ENCODE data around the gene ACAP1. TPM values are rescaled to one million over a fixed set of nuclear protein-coding genes. Genes with fewer than 3 reads are reported as not detected.

Gene ACAP1
- total and polyA plus RNA-seq, 9 of the 15 experiments (the other 6 are each of a cell fraction or from before 2014, with no cell fraction given) = 0.15 to 8.5 (median 2.4) TPM

- Histone ChIP-seq H3K79me2 (ENCODE audit: control insufficient read depth, insufficient read depth, low read length) (no peaks in the 10 kb centered on the region; the same call in 2 of the 3 replicates), H4K20me1 (replicated peaks; ENCODE audit: control insufficient read depth, insufficient read depth, low read length) (no peaks in the 10 kb centered on the region), H3K4me3 (no peak overlapping the region), H2AFZ (ENCODE audit: low read depth, low read length) (no peak overlapping the region), H3K9ac (ENCODE audit: insufficient read depth in 1 of 2, low read depth in 2 of 2, low read length in 2 of 2) (no peak overlapping the region), H3K4me2 (ENCODE audit: insufficient read depth, low read length) (no peak overlapping the region), H3K27ac (ENCODE audit: extremely low read depth, low read depth, low read length) (no peak overlapping the region), H3K36me3 (ENCODE audit: control insufficient read depth, insufficient read depth, low read length) (no peaks in the 10 kb centered on the region), H3K9me3 (replicated peaks; ENCODE audit: control insufficient read depth, insufficient read depth, low read depth, low read length) (no peaks in the 10 kb centered on the region), H3K4me1 (replicated peaks in 1 of 2; ENCODE audit: control insufficient read depth in 2 of 2, insufficient read depth in 2 of 2, low read length in 2 of 2) (peaks cover 0 to 25% of the 10 kb centered on the region in 2 experiments; a peak in 3 of 5 replicates), H3K9me1 (ENCODE audit: control insufficient read depth, insufficient read depth, low read length) (no peaks in the 10 kb centered on the region), H3K27me3 (ENCODE audit: control insufficient read depth in 2 of 2, insufficient read depth in 2 of 2, low read length in 2 of 2) (no peaks in the 10 kb centered on the region)
- no TSS peak for BruUV-seq (replicated peaks)
- WGBS (ENCODE audit: insufficient coverage, low coverage, missing lambda C conversion rate) = 15% methylated on average over 2 of the region's 2 CpGs
- DNase-seq (ENCODE audit: extremely low read depth in 1 of 4, low spot score in 3 of 4) (no peak), FAIRE-seq (no peak), ATAC-seq (no peak)
- in situ Hi-C loops (cut with MboI) = loop anchor here (10.0 kb wide), 1 partner anchor 197 kb away; the partner anchor contains the start of gene TNFSF13
- POLR2A ChIA-PET = interaction anchor here (1.1 to 1.6 kb wide), 2 partner anchors 13 to 128 kb away, joined by 3 to 7 read pairs; no protein-coding TSS in a partner anchor
- intact Hi-C loops (cut with micrococcal nuclease) = loop anchor here (5.0 kb wide), 2 partner anchors 145 to 205 kb away; partner anchors contain the start of gene SENP3
- CTCF ChIA-PET (ENCODE audit: low intra/inter-chr PET ratio) = no interaction called here
- TF ChIP-seq CBFA2T3 (IDR thresholded peaks at IDR 0.05) (no peak), FOXK2 (conservative IDR thresholded peaks at IDR 0.05 in 1 of 2, IDR thresholded peaks at IDR 0.05 in 1 of 2; ENCODE audit: low read depth in 2 of 2) (no peak), POLR2H (tag; IDR thresholded peaks at IDR 0.05; ENCODE audit: low read depth) (no peak)
These were observed 21.1 kb downstream of the ACAP1 start for GRCh38 chr17:7357381-7357780.

- H3K9ac ChIP-seq (ENCODE audit: insufficient read depth in 1 of 2, low read depth in 2 of 2, low read length in 2 of 2) = no peak overlapping the region
- BruUV-seq (replicated peaks) = no TSS peak
- intact Hi-C loops (cut with micrococcal nuclease) = no loop called here
- no peaks in the 10 kb centered on the region for H3K9me3 ChIP-seq (replicated peaks; ENCODE audit: control insufficient read depth, insufficient read depth, low read depth, low read length)
- ChIA-PET POLR2A (interaction anchor here (0.7 to 1.2 kb wide), 2 partner anchors 18 to 90 kb away, joined by 4 read pairs; no protein-coding TSS in a partner anchor), CTCF (ENCODE audit: low intra/inter-chr PET ratio) (no interaction called here)
- no peak overlapping the region for H3K4me3 ChIP-seq
- H3K27ac ChIP-seq (ENCODE audit: extremely low read depth, low read depth, low read length) = no peak overlapping the region
- H4K20me1 ChIP-seq (replicated peaks; ENCODE audit: control insufficient read depth, insufficient read depth, low read length) = no peaks in the 10 kb centered on the region
- H3K79me2 ChIP-seq (ENCODE audit: control insufficient read depth, insufficient read depth, low read length) = no peaks in the 10 kb centered on the region
- in situ Hi-C loops (cut with MboI) = no loop called here
- H3K36me3 ChIP-seq (ENCODE audit: control insufficient read depth, insufficient read depth, low read length) = no peaks in the 10 kb centered on the region
- ATAC-seq (no peak), FAIRE-seq (no peak), DNase-seq (ENCODE audit: extremely low read depth in 1 of 4, low spot score in 3 of 4) (no peak)
- WGBS (ENCODE audit: insufficient coverage, low coverage, missing lambda C conversion rate) = 0% methylated on average over 3 of the region's 3 CpGs
- no peaks in the 10 kb centered on the region for H3K27me3 ChIP-seq (ENCODE audit: control insufficient read depth in 2 of 2, insufficient read depth in 2 of 2, low read length in 2 of 2)
- H3K4me1 ChIP-seq (replicated peaks in 1 of 2; ENCODE audit: control insufficient read depth in 2 of 2, insufficient read depth in 2 of 2, low read length in 2 of 2) = no peaks in the 10 kb centered on the region; a peak in 1 of 5 replicates
- no peaks in the 10 kb centered on the region for H3K9me1 ChIP-seq (ENCODE audit: control insufficient read depth, insufficient read depth, low read length)
- no peak overlapping the region for H3K4me2 ChIP-seq (ENCODE audit: insufficient read depth, low read length)
- H2AFZ ChIP-seq (ENCODE audit: low read depth, low read length) = no peak overlapping the region
- TF ChIP-seq ARHGAP35 (IDR thresholded peaks at IDR 0.05; ENCODE audit: partially characterized antibody) = no peak
- no peak for TF ChIP-seq CAMTA2 (CRISPR knock-in tag; conservative IDR thresholded peaks at IDR 0.05)
- no peak for TF ChIP-seq CREB3 (tag; conservative IDR thresholded peaks at IDR 0.05; ENCODE audit: low read depth)
- no peak for TF ChIP-seq NFIX (CRISPR knock-in tag; IDR thresholded peaks at IDR 0.05; ENCODE audit: low read depth)
- no peak for TF ChIP-seq ARID3B (CRISPR knock-in tag; IDR thresholded peaks at IDR 0.05; ENCODE audit: borderline replicate concordance)
- TF ChIP-seq ZNF785 (CRISPR knock-in tag; IDR thresholded peaks at IDR 0.05) = no peak
- no peak for TF ChIP-seq SREBF2 (CRISPR knock-in tag; IDR thresholded peaks at IDR 0.05)
- TF ChIP-seq EWSR1 (IDR thresholded peaks at IDR 0.05; ENCODE audit: borderline replicate concordance, low read depth, partially characterized antibody) = no peak
- no peak for TF ChIP-seq NBN (IDR thresholded peaks at IDR 0.05; ENCODE audit: low read depth)
These were observed 25.6 kb downstream of the ACAP1 start for GRCh38 chr17:7361906-7362305.

Data from K562 (cell line).